ENCODE measurements around the gene THSD4.

The THSD4 gene

GRCh38 chr15:71632576-71633195, 517.4 kb downstream of the THSD4 start:
- Histone ChIP-seq H3K9me3 (ENCODE audit: insufficient read depth, low read depth, low read length) (no peaks in the 10 kb centered on the region), H3K4me1 (ENCODE audit: insufficient read depth, low read length, poor library complexity, severe bottlenecking) (no peaks in the 10 kb centered on the region), H2AFZ (ENCODE audit: low read length) (no peak overlapping the region), H3K79me2 (ENCODE audit: insufficient read depth, low read length) (no peaks in the 10 kb centered on the region), H3K4me3 (ENCODE audit: low read length, poor library complexity, severe bottlenecking) (no peak overlapping the region), H3K36me3 (ENCODE audit: insufficient read depth, low read length) (no peaks in the 10 kb centered on the region), H3F3A (ENCODE audit: low read depth) (no peaks in the 10 kb centered on the region), H3K4me2 (ENCODE audit: low read depth, low read length, poor library complexity, severe bottlenecking) (no peak overlapping the region), H3K9ac (ENCODE audit: low read depth, low read length, poor library complexity, severe bottlenecking) (no peak overlapping the region), H3K9me2 (replicated peaks; ENCODE audit: low read depth, low read length) (no peaks in the 10 kb centered on the region), H3K27me3 (ENCODE audit: insufficient read depth, low read length, poor library complexity, severe bottlenecking) (no peaks in the 10 kb centered on the region), H4K20me1 (ENCODE audit: insufficient read depth, low read length, poor library complexity, severe bottlenecking) (no peaks in the 10 kb centered on the region)
- TF ChIP-seq CTCF (conservative IDR thresholded peaks at IDR 0.05; ENCODE audit: low read length) (no peak), EZH2phosphoT487 (IDR thresholded peaks at IDR 0.05; ENCODE audit: borderline replicate concordance) (no peak)

GRCh38 chr15:71634820-71635560, 519.7 kb downstream of the THSD4 start:
- Histone ChIP-seq H3K9ac (ENCODE audit: low read depth, low read length, poor library complexity, severe bottlenecking) (no peak overlapping the region), H3K4me1 (ENCODE audit: insufficient read depth, low read length, poor library complexity, severe bottlenecking) (no peaks in the 10 kb centered on the region), H4K20me1 (ENCODE audit: insufficient read depth, low read length, poor library complexity, severe bottlenecking) (no peaks in the 10 kb centered on the region), H3K27me3 (ENCODE audit: insufficient read depth, low read length, poor library complexity, severe bottlenecking) (no peaks in the 10 kb centered on the region), H3K9me3 (ENCODE audit: insufficient read depth, low read depth, low read length) (no peaks in the 10 kb centered on the region), H2AFZ (ENCODE audit: low read length) (no peak overlapping the region), H3K9me2 (replicated peaks; ENCODE audit: low read depth, low read length) (no peaks in the 10 kb centered on the region), H3K36me3 (ENCODE audit: insufficient read depth, low read length) (no peaks in the 10 kb centered on the region), H3F3A (ENCODE audit: low read depth) (no peaks in the 10 kb centered on the region), H3K4me3 (ENCODE audit: low read length, poor library complexity, severe bottlenecking) (no peak overlapping the region), H3K79me2 (ENCODE audit: insufficient read depth, low read length) (no peaks in the 10 kb centered on the region), H3K4me2 (ENCODE audit: low read depth, low read length, poor library complexity, severe bottlenecking) (no peak overlapping the region)
- TF ChIP-seq CTCF (conservative IDR thresholded peaks at IDR 0.05; ENCODE audit: low read length) (no peak), EZH2phosphoT487 (IDR thresholded peaks at IDR 0.05; ENCODE audit: borderline replicate concordance) (no peak)

GRCh38 chr15:71635735-71636134, 520.5 kb downstream of the THSD4 start:
- no peaks in the 10 kb centered on the region for H3K4me1 ChIP-seq (ENCODE audit: insufficient read depth, low read length, poor library complexity, severe bottlenecking)
- no peaks in the 10 kb centered on the region for H3F3A ChIP-seq (ENCODE audit: low read depth)
- no peak overlapping the region for H3K4me3 ChIP-seq (ENCODE audit: low read length, poor library complexity, severe bottlenecking)
- no peaks in the 10 kb centered on the region for H3K36me3 ChIP-seq (ENCODE audit: insufficient read depth, low read length)
- no peak overlapping the region for H3K4me2 ChIP-seq (ENCODE audit: low read depth, low read length, poor library complexity, severe bottlenecking)
- H3K79me2 ChIP-seq (ENCODE audit: insufficient read depth, low read length), result no peaks in the 10 kb centered on the region
- H2AFZ ChIP-seq (ENCODE audit: low read length), result no peak overlapping the region
- H3K9ac ChIP-seq (ENCODE audit: low read depth, low read length, poor library complexity, severe bottlenecking), result no peak overlapping the region
- H3K27me3 ChIP-seq (ENCODE audit: insufficient read depth, low read length, poor library complexity, severe bottlenecking), result no peaks in the 10 kb centered on the region
- H4K20me1 ChIP-seq (ENCODE audit: insufficient read depth, low read length, poor library complexity, severe bottlenecking), result no peaks in the 10 kb centered on the region
- H3K9me3 ChIP-seq (ENCODE audit: insufficient read depth, low read depth, low read length), result no peaks in the 10 kb centered on the region
- TF ChIP-seq CTCF (conservative IDR thresholded peaks at IDR 0.05; ENCODE audit: low read length) (no peak), EZH2phosphoT487 (IDR thresholded peaks at IDR 0.05; ENCODE audit: borderline replicate concordance) (no peak)
- no peaks in the 10 kb centered on the region for H3K9me2 ChIP-seq (replicated peaks; ENCODE audit: low read depth, low read length)

All from Loucy (cell line).